NT2/D1 (cell line): ENCODE results near the gene PARP8.

Experiments
- SUZ12 ChIP-seq: IDR thresholded peaks from 2 replicates; pipeline ENCODE4 v1.6.1; 2011; ENCODE audit not compliant: insufficient read length, insufficient read depth; ENCODE audit errors: extremely low read depth
- YY1 ChIP-seq: IDR thresholded peaks from 2 replicates; pipeline ENCODE4 v1.6.1; 2011; ENCODE audit not compliant: insufficient read length, insufficient read depth
- ZNF274 ChIP-seq: IDR thresholded peaks from 2 replicates; pipeline ENCODE4 v1.6.1; 2011; ENCODE audit warnings: mild to moderate bottlenecking, low read depth, low read length

DNA sequence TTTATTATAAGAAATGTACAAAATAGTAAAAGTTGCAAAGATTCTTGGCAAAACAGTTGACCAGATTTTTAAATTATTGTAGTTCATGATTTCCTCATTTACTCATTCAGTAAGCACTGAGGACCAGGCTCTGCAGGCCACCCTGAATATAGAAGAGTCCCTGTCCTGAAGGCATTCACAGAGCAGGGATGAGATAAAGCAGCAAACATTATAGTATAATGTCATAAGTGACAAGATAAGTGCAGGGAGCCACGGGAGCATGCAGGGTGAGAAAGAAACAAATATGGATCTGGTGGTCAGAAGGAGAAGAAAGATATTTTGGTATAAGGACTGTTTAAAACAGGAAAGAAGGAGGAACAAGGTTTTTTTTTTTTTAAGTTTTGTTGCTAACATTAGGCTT lies 46.0 kb downstream of the PARP8 start:
- TF ChIP-seq YY1: no peak
- TF ChIP-seq SUZ12: no peak
- TF ChIP-seq ZNF274: no peak
